H9 (cell line): Measurements from ENCODE around the gene TRO. TPM values are rescaled to one million over a fixed set of nuclear protein-coding genes. Genes with fewer than 3 reads are reported as not detected.

Experiments used
- DNase-seq: peaks from one replicate; pipeline ENCODE4 v3.0.0-alpha.2; 2017
- H2AFZ ChIP-seq: one replicate; pipeline ENCODE4 v1.6.1; 2013; ENCODE audit warnings: mild to moderate bottlenecking, low read length, control low read depth, moderate library complexity
- H2AK5ac ChIP-seq: 2 replicates; pipeline ENCODE4 v1.6.1; 2013; ENCODE audit warnings: low read length, control low read depth, mixed read lengths; ENCODE audit not compliant: insufficient read length
- H2BK120ac ChIP-seq: one replicate; pipeline ENCODE4 v1.6.1; 2013; ENCODE audit warnings: low read depth, mild to moderate bottlenecking, low read length, control low read depth, inconsistent platforms; ENCODE audit not compliant: poor library complexity, severe bottlenecking
- H2BK12ac ChIP-seq: 2 replicates; pipeline ENCODE4 v1.6.1; 2013; ENCODE audit warnings: low read length, control low read depth, mixed read lengths, low read depth; ENCODE audit not compliant: insufficient read length
- H2BK15ac ChIP-seq: 2 replicates; pipeline ENCODE4 v1.6.1; 2013; ENCODE audit warnings: low read depth, low read length, control low read depth
- H2BK20ac ChIP-seq: one replicate; pipeline ENCODE4 v1.6.1; 2013; ENCODE audit warnings: low read depth, mild to moderate bottlenecking, low read length, control low read depth, inconsistent platforms; ENCODE audit not compliant: poor library complexity, severe bottlenecking
- H2BK5ac ChIP-seq: 2 replicates; pipeline ENCODE4 v1.6.1; 2013; ENCODE audit warnings: low read length, control low read depth, mixed read lengths; ENCODE audit not compliant: insufficient read length
- H3K14ac ChIP-seq: 2 replicates; pipeline ENCODE4 v1.6.1; 2013; ENCODE audit warnings: low read length, control low read depth; ENCODE audit not compliant: insufficient read depth
- H3K18ac ChIP-seq: 2 replicates; pipeline ENCODE4 v1.6.1; 2013; ENCODE audit warnings: low read depth, mild to moderate bottlenecking, mixed read lengths, low read length, control low read depth; ENCODE audit not compliant: insufficient read length
- H3K23ac ChIP-seq: 2 replicates; pipeline ENCODE4 v1.6.1; 2013; ENCODE audit warnings: low read length, control low read depth, mixed read lengths, low read depth; ENCODE audit not compliant: insufficient read length
- H3K23me2 ChIP-seq: 2 replicates; pipeline ENCODE4 v1.6.1; 2013; ENCODE audit warnings: low read depth, mild to moderate bottlenecking, mixed read lengths, low read length, control low read depth; ENCODE audit not compliant: insufficient read length, poor library complexity, severe bottlenecking
- H3K27ac ChIP-seq: 2 replicates; pipeline ENCODE4 v1.5.1; 2013; ENCODE audit warnings: low read length, control low read depth, mixed read lengths, low read depth; ENCODE audit not compliant: insufficient read length
- H3K27me3 ChIP-seq: 2 replicates; pipeline ENCODE4 v1.6.1; 2013; ENCODE audit warnings: low read length, control low read depth, inconsistent platforms; ENCODE audit not compliant: insufficient read depth
- H3K4ac ChIP-seq: 2 replicates; pipeline ENCODE4 v1.6.1; 2013; ENCODE audit warnings: low read depth, mild to moderate bottlenecking, control low read depth, inconsistent platforms, low read length, moderate library complexity
- H3K4me1 ChIP-seq: 2 replicates; pipeline ENCODE4 v1.6.1; 2013; ENCODE audit warnings: low read length, control low read depth, inconsistent platforms; ENCODE audit not compliant: insufficient read depth
- H3K4me2 ChIP-seq: 2 replicates; pipeline ENCODE4 v1.6.1; 2013; ENCODE audit warnings: low read length, control low read depth, mixed read lengths; ENCODE audit not compliant: insufficient read length, insufficient read depth
- H3K56ac ChIP-seq: 2 replicates; pipeline ENCODE4 v1.6.1; 2013; ENCODE audit warnings: low read depth, mild to moderate bottlenecking, mixed read lengths, low read length, control low read depth; ENCODE audit not compliant: insufficient read length
- H3K79me1 ChIP-seq: 2 replicates; pipeline ENCODE4 v1.6.1; 2013; ENCODE audit warnings: low read depth, mild to moderate bottlenecking, moderate library complexity, low read length, control low read depth, inconsistent platforms; ENCODE audit not compliant: insufficient read depth, poor library complexity, severe bottlenecking
- H3K79me2 ChIP-seq: 2 replicates; pipeline ENCODE4 v1.6.1; 2013; ENCODE audit warnings: low read length, control low read depth, inconsistent platforms; ENCODE audit not compliant: insufficient read depth
- H3K9ac ChIP-seq: 2 replicates; pipeline ENCODE4 v1.6.1; 2013; ENCODE audit warnings: low read length, control low read depth, mixed read lengths; ENCODE audit not compliant: insufficient read length; ENCODE audit errors: extremely low read depth
- H3K9me3 ChIP-seq: one replicate; pipeline ENCODE4 v1.6.1; 2013; ENCODE audit warnings: low read depth, low read length, inconsistent platforms; ENCODE audit not compliant: control insufficient read depth
- H3T11ph ChIP-seq: one replicate; pipeline ENCODE4 v1.6.1; 2013; ENCODE audit warnings: mild to moderate bottlenecking, low read length, control low read depth, inconsistent platforms
- H4K20me1 ChIP-seq: one replicate; pipeline ENCODE4 v1.6.1; 2013; ENCODE audit not compliant: control insufficient read depth, insufficient read length, insufficient read depth
- H4K5ac ChIP-seq: 2 replicates; pipeline ENCODE4 v1.6.1; 2013; ENCODE audit warnings: low read depth, mild to moderate bottlenecking, mixed read lengths, low read length, control low read depth; ENCODE audit not compliant: insufficient read length
- H4K8ac ChIP-seq: replicated peaks from 2 replicates; pipeline ENCODE4 v1.6.1; 2013; ENCODE audit warnings: low read length, control low read depth, mixed read lengths, low read depth; ENCODE audit not compliant: insufficient read length
- H4K91ac ChIP-seq: 2 replicates; pipeline ENCODE4 v1.6.1; 2013; ENCODE audit warnings: low read depth, mild to moderate bottlenecking, moderate library complexity, mixed read lengths, low read length, control low read depth; ENCODE audit not compliant: insufficient read length
- H3K27ac Mint-ChIP-seq, 3 experiments: 2 replicates in 2 of 3; 3 replicates in 1 of 3; pipeline ENCODE4 v1.8.0; 2020 to 2021; ENCODE audit warnings: mixed read lengths in 3 of 3, mild to moderate bottlenecking in 1 of 3, moderate library complexity in 1 of 3
- H3K27me3 Mint-ChIP-seq: 2 replicates; pipeline ENCODE4 v1.8.0; 2021; ENCODE audit warnings: low read depth, mild to moderate bottlenecking, moderate library complexity, mixed read lengths
- H3K36me3 Mint-ChIP-seq, 3 experiments: 2 replicates in 2 of 3; 3 replicates in 1 of 3; pipeline ENCODE4 v1.8.0; 2020 to 2021; ENCODE audit warnings: low read depth in 3 of 3, mixed read lengths in 3 of 3; ENCODE audit not compliant: insufficient read depth in 1 of 3
- H3K4me1 Mint-ChIP-seq, 2 experiments: 2 replicates each; pipeline ENCODE4 v1.8.0; 2020; ENCODE audit warnings: mixed read lengths in 2 of 2
- H3K4me3 Mint-ChIP-seq, 2 experiments: 2 replicates in 1 of 2; 3 replicates in 1 of 2; pipeline ENCODE4 v1.8.0; 2020 to 2021; ENCODE audit warnings: mild to moderate bottlenecking in 2 of 2, mixed read lengths in 2 of 2, moderate library complexity in 1 of 2
- H3K9me3 Mint-ChIP-seq, 2 experiments: 2 replicates in 1 of 2; 3 replicates in 1 of 2; pipeline ENCODE4 v1.8.0; 2020; ENCODE audit warnings: mild to moderate bottlenecking in 2 of 2, mixed read lengths in 2 of 2, moderate library complexity in 1 of 2
- WGBS: extraction: QIAGEN DNeasy Blood & Tissue Kit; methylation state at CpG from one replicate; pipeline ENCODE4 v1.1.7; 2013; ENCODE audit warnings: missing lambda C conversion rate, low lambda C conversion rate, mixed read lengths; ENCODE audit not compliant: insufficient read length; ENCODE audit errors: extremely low coverage; 5-methylcytosine and 5-hydroxymethylcytosine counted together
- total RNA-seq: library from RNA; stranded (reverse); gene quantifications from 2 replicates; pipeline ENCODE4 v1.2.1, GENCODE V29; 2021
- TF ChIP-seq, protein P1 (sequence below): fragments of 200-600 bp; sonication (generic); conservative IDR thresholded peaks from 3 replicates; pipeline ENCODE4 v1.8.0; 2021; ENCODE audit warnings: antibody characterized with exemption, mild to moderate bottlenecking

Gene TRO
- total RNA-seq, 1 experiment from 2014 or later: 51.0 TPM

DNA sequence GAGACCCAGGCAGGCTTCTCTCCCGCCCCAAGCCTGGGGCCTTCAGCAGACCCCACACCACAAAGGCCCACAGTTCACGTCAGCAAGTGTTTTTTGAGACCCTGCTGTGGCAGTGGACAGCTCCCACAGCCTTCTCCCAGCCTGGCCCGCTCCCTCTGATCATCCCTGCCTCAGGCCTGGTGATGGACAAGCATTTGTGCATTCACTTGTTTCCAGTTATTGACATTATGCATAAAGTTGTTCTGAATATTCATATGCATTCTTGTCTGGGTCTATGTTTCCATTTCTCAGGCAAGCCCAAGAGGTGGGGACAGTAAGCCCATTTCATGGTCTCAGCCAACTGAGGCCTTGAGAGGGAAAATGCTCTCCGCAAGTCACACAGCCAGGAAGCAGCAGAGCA, 14.7 kb downstream of the TRO start:
- Histone ChIP-seq H3K18ac (no peak overlapping the region), H2BK5ac (no peak overlapping the region)
- H3K27me3 Mint-ChIP-seq: peaks cover 5% of the 10 kb centered on the region

More for the DNA sequence above, 14.7 kb downstream of the TRO start:
- H3K27ac Mint-ChIP-seq: no peak overlapping the region
- WGBS: no CpG with 5 or more reads among the region's 4 CpGs
- Histone ChIP-seq H3K9me3 (peaks cover 44% of the 10 kb centered on the region), H3K23me2 (no peaks in the 10 kb centered on the region), H2BK15ac (no peak overlapping the region), H3K79me1 (no peaks in the 10 kb centered on the region), H3T11ph (no peak overlapping the region), H2AFZ (no peak overlapping the region), H3K4ac (no peak overlapping the region), H4K20me1 (no peaks in the 10 kb centered on the region), H3K79me2 (no peaks in the 10 kb centered on the region), H3K27ac (no peak overlapping the region), H2BK12ac (no peak overlapping the region), H2AK5ac (no peak overlapping the region), H3K56ac (no peak overlapping the region), H3K9ac (no peak overlapping the region), H2BK120ac (no peak overlapping the region), H3K23ac (no peak overlapping the region), H3K4me2 (no peak overlapping the region), H3K14ac (no peak overlapping the region), H3K4me1 (no peaks in the 10 kb centered on the region), H3K27me3 (no peaks in the 10 kb centered on the region), H4K5ac (no peak overlapping the region), H2BK20ac (no peak overlapping the region), H4K91ac (no peak overlapping the region), H4K8ac (no peak overlapping the region)
- no peaks in the 10 kb centered on the region for H3K4me1 Mint-ChIP-seq
- no peak for DNase-seq
- no peak overlapping the region for H3K4me3 Mint-ChIP-seq
- peaks cover 74% of the 10 kb centered on the region in 2 experiments for H3K9me3 Mint-ChIP-seq
- H3K36me3 Mint-ChIP-seq: peaks cover 7 to 15% (median 9%) of the 10 kb centered on the region in 3 experiments; a peak in 6 of 7 replicates
- TF ChIP-seq, protein P1, sequence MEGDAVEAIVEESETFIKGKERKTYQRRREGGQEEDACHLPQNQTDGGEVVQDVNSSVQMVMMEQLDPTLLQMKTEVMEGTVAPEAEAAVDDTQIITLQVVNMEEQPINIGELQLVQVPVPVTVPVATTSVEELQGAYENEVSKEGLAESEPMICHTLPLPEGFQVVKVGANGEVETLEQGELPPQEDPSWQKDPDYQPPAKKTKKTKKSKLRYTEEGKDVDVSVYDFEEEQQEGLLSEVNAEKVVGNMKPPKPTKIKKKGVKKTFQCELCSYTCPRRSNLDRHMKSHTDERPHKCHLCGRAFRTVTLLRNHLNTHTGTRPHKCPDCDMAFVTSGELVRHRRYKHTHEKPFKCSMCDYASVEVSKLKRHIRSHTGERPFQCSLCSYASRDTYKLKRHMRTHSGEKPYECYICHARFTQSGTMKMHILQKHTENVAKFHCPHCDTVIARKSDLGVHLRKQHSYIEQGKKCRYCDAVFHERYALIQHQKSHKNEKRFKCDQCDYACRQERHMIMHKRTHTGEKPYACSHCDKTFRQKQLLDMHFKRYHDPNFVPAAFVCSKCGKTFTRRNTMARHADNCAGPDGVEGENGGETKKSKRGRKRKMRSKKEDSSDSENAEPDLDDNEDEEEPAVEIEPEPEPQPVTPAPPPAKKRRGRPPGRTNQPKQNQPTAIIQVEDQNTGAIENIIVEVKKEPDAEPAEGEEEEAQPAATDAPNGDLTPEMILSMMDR: no peak
